HepG2 (cell line): Measurements from ENCODE around the gene CPNE1. TPM values are rescaled to one million over a fixed set of nuclear protein-coding genes. Genes with fewer than 3 reads are reported as not detected.

Experiments used
- CCDC6 ChIP-seq: sonication (generic); formaldehyde crosslinking; IDR thresholded peaks from 2 replicates; pipeline ENCODE4 v1.8.1; 2022; ENCODE audit warnings: mild to moderate bottlenecking, missing genetic modification reagents, moderate library complexity
- DNMT3B ChIP-seq: conservative IDR thresholded peaks from 2 replicates; pipeline ENCODE4 v1.6.1; 2016; ENCODE audit warnings: missing biosample characterization, control low read depth
- EEA1 ChIP-seq: sonication (generic); formaldehyde crosslinking; IDR thresholded peaks from 2 replicates; pipeline ENCODE4 v1.5.1; 2020; ENCODE audit warnings: mild to moderate bottlenecking, missing genetic modification reagents, borderline replicate concordance
- ERF ChIP-seq: IDR thresholded peaks from 2 replicates; pipeline ENCODE4 v1.6.1; 2018; ENCODE audit warnings: missing biosample characterization, missing genetic modification reagents
- FIP1L1 ChIP-seq: fragments of 200-400 bp; formaldehyde crosslinking; IDR thresholded peaks from 2 replicates; pipeline ENCODE4 v1.6.1; 2018; ENCODE audit warnings: low read depth, mild to moderate bottlenecking, low read length, moderate library complexity, borderline replicate concordance; ENCODE audit not compliant: insufficient read depth
- FOXA1 ChIP-seq, 2 experiments: fragments of 450-650 bp in 1 of 2; sonication (generic) in 1 of 2; formaldehyde crosslinking in 1 of 2; IDR thresholded peaks; 2 replicates each; pipeline versions ENCODE4 v1.4.0 to v1.6.1; 2016 to 2020; ENCODE audit warnings: missing genetic modification reagents in 1 of 2
- HIVEP1 ChIP-seq: sonication (generic); formaldehyde crosslinking; IDR thresholded peaks from 2 replicates; pipeline ENCODE4 v1.4.0; 2020; ENCODE audit warnings: mild to moderate bottlenecking, missing genetic modification reagents
- HNRNPLL ChIP-seq: fragments of 200-400 bp; formaldehyde crosslinking; IDR thresholded peaks from 2 replicates; pipeline ENCODE4 v1.6.1; 2017; ENCODE audit warnings: mild to moderate bottlenecking, low read depth, low read length; ENCODE audit not compliant: poor library complexity, severe bottlenecking
- KDM5B ChIP-seq: sonication (generic); formaldehyde crosslinking; IDR thresholded peaks from 2 replicates; pipeline ENCODE4 v1.4.0; 2020; ENCODE audit warnings: missing genetic modification reagents, mild to moderate bottlenecking, borderline replicate concordance
- PAF1 ChIP-seq: IDR thresholded peaks from 2 replicates; pipeline ENCODE4 v1.6.1; 2016; ENCODE audit warnings: missing genetic modification reagents, missing compliant biosample characterization
- SPEN ChIP-seq: sonication (generic); formaldehyde crosslinking; IDR thresholded peaks from 2 replicates; pipeline ENCODE4 v1.5.1; 2020; ENCODE audit warnings: low read depth, mild to moderate bottlenecking, missing genetic modification reagents
- TBX2 ChIP-seq: sonication (generic); formaldehyde crosslinking; IDR thresholded peaks from 2 replicates; pipeline ENCODE4 v1.5.0; 2020; ENCODE audit warnings: missing genetic modification reagents, mild to moderate bottlenecking, borderline replicate concordance
- ZC3H4 ChIP-seq: sonication (generic); formaldehyde crosslinking; IDR thresholded peaks from 2 replicates; pipeline ENCODE4 v1.4.0; 2020; ENCODE audit warnings: missing genetic modification reagents, borderline replicate concordance
- ZFP36L1 ChIP-seq: sonication (generic); formaldehyde crosslinking; IDR thresholded peaks from 2 replicates; pipeline ENCODE4 v1.8.0; 2022; ENCODE audit warnings: mild to moderate bottlenecking, missing genetic modification reagents, moderate library complexity
- ZNF510 ChIP-seq: sonication (generic); formaldehyde crosslinking; IDR thresholded peaks from 2 replicates; pipeline ENCODE4 v1.4.0; 2020; ENCODE audit warnings: low read depth, mild to moderate bottlenecking, missing genetic modification reagents
- ZSCAN20 ChIP-seq: sonication (generic); formaldehyde crosslinking; IDR thresholded peaks from 2 replicates; pipeline ENCODE4 v1.4.0; 2020; ENCODE audit warnings: missing genetic modification reagents, mild to moderate bottlenecking, borderline replicate concordance
- polyA plus RNA-seq, 8 experiments: library from polyadenylated mRNA; depleted of rRNA in 3 of 8; stranded (reverse) in 7 of 8; unstranded in 1 of 8; fragments of >200 nt; fragmentation: Illumina TruSeq in 4 of 8; extraction: Trizol in 4 of 8; gene quantifications; 2 replicates each; pipeline versions ENCODE4 v1.2.1 to v1.2.3, GENCODE V29; 2011 to 2016; ENCODE audit warnings: low read depth in 4 of 8, missing spikeins in 1 of 8, mixed read lengths in 1 of 8; ENCODE audit not compliant: insufficient read depth in 1 of 8
- total RNA-seq, 5 experiments: library from RNA; depleted of rRNA; stranded (reverse); fragments of >200 nt; fragmentation: Illumina TruSeq; extraction: Trizol; gene quantifications; 2 replicates each; pipeline ENCODE4 v1.2.3, GENCODE V29; 2016; ENCODE audit warnings: low read depth in 1 of 5
- TF ChIP-seq, protein P1 (sequence below): sonication (generic); formaldehyde crosslinking; IDR thresholded peaks from 2 replicates; pipeline ENCODE4 v1.5.0; 2020; ENCODE audit warnings: missing genetic modification reagents
- TF ChIP-seq, protein P2 (sequence below): sonication (generic); formaldehyde crosslinking; IDR thresholded peaks from 2 replicates; pipeline ENCODE4 v1.5.0; 2020; ENCODE audit warnings: mild to moderate bottlenecking, missing genetic modification reagents
- TF ChIP-seq, protein P3 (sequence below): sonication (generic); formaldehyde crosslinking; IDR thresholded peaks from 2 replicates; pipeline ENCODE4 v1.4.0; 2020; ENCODE audit warnings: missing genetic modification reagents
- TF ChIP-seq, protein P4 (sequence below): sonication (generic); formaldehyde crosslinking; IDR thresholded peaks from 2 replicates; pipeline ENCODE4 v1.5.0; 2020; ENCODE audit warnings: missing genetic modification reagents, mild to moderate bottlenecking, borderline replicate concordance
- TF ChIP-seq, protein P5 (sequence below): sonication (generic); formaldehyde crosslinking; IDR thresholded peaks from 2 replicates; pipeline ENCODE4 v1.8.0; 2022; ENCODE audit warnings: mild to moderate bottlenecking, missing genetic modification reagents, borderline replicate concordance

Gene CPNE1
- total and polyA plus RNA-seq, 2 of the 13 experiments (the other 11 are each of a cell fraction or from before 2014, with no cell fraction given): 408 to 431 TPM

DNA sequence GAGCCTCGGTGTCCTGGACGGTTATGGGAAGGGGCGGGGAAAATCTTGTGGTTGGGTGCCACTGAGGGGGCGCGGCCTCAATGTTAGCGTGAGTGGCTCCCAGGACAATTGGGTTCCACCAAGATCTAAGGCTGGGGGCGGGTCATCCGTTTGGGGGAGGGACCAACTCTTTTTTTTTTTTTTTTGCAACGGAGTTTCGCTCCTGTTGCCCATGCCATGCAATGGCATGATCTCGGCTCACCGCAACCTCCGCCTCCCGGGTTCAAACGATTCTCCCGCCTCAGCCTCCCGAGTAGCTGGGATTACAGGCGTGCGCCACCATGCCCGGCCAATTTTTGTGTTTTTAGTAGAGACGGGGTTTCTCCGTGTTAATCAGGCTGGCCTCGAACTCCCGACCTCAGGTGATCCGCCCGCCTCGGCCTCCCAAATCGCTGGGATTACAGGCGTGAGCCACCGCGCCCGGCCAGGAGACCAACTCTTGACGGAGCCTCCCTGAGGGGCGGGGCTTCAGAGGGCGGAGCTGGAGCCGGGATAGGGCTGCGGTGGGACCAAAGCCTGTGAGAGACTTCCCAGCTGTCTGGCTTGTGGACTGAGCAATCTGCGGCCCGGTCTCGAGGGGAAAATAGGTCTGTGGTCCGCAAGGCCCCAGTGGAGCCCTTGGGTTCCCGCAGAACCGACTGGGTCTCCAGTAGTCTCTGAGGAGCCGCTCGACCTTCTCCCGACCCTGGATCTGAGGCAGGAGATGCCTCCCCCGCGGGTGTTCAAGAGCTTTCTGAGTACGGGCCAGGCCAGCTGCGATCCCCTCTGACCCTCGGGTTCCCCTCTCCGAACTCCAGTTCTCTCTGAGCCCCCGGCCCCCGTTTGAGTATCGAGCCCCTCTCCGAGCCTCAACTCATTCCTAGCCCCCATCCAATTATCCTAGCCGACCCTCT, 48.0 kb downstream of the CPNE1 start (continued):
- TF ChIP-seq, protein P1, sequence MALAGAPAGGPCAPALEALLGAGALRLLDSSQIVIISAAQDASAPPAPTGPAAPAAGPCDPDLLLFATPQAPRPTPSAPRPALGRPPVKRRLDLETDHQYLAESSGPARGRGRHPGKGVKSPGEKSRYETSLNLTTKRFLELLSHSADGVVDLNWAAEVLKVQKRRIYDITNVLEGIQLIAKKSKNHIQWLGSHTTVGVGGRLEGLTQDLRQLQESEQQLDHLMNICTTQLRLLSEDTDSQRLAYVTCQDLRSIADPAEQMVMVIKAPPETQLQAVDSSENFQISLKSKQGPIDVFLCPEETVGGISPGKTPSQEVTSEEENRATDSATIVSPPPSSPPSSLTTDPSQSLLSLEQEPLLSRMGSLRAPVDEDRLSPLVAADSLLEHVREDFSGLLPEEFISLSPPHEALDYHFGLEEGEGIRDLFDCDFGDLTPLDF (CRISPR knock-in tag): peak; percentile 49; the same call in 1 of the 2 replicates
- TF ChIP-seq HIVEP1 (CRISPR knock-in tag): peak; percentile 91
- peak; percentile 93 for TF ChIP-seq ERF (CRISPR knock-in tag)
- TF ChIP-seq SPEN (CRISPR knock-in tag): peak; percentile 60; the same call in 1 of the 2 replicates
- TF ChIP-seq, protein P2, sequence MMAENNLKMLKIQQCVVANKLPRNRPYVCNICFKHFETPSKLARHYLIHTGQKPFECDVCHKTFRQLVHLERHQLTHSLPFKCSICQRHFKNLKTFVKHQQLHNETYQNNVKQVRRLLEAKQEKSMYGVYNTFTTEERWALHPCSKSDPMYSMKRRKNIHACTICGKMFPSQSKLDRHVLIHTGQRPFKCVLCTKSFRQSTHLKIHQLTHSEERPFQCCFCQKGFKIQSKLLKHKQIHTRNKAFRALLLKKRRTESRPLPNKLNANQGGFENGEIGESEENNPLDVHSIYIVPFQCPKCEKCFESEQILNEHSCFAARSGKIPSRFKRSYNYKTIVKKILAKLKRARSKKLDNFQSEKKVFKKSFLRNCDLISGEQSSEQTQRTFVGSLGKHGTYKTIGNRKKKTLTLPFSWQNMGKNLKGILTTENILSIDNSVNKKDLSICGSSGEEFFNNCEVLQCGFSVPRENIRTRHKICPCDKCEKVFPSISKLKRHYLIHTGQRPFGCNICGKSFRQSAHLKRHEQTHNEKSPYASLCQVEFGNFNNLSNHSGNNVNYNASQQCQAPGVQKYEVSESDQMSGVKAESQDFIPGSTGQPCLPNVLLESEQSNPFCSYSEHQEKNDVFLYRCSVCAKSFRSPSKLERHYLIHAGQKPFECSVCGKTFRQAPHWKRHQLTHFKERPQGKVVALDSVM (CRISPR knock-in tag): peak; percentile 84
- TF ChIP-seq DNMT3B (CRISPR knock-in tag): no peak
- TF ChIP-seq EEA1: peak; percentile 63; the same call in 1 of the 2 replicates
- TF ChIP-seq ZC3H4 (CRISPR knock-in tag): no peak; the same call in 1 of the 2 replicates
- TF ChIP-seq, protein P3, sequence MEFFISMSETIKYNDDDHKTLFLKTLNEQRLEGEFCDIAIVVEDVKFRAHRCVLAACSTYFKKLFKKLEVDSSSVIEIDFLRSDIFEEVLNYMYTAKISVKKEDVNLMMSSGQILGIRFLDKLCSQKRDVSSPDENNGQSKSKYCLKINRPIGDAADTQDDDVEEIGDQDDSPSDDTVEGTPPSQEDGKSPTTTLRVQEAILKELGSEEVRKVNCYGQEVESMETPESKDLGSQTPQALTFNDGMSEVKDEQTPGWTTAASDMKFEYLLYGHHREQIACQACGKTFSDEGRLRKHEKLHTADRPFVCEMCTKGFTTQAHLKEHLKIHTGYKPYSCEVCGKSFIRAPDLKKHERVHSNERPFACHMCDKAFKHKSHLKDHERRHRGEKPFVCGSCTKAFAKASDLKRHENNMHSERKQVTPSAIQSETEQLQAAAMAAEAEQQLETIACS (CRISPR knock-in tag): no peak
- no peak for TF ChIP-seq FIP1L1
- TF ChIP-seq, protein P4, sequence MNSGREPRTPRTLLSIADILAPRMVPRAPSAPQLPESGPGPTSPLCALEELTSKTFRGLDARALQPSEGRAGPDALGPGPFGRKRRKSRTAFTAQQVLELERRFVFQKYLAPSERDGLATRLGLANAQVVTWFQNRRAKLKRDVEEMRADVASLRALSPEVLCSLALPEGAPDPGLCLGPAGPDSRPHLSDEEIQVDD: peak; percentile 54
- TF ChIP-seq ZNF510: peak; percentile 88; the same call in 1 of the 2 replicates
- peak; percentile 60 for TF ChIP-seq ZSCAN20
- TF ChIP-seq FOXA1 (IDR thresholded peaks at IDR 0.05): no peak
- TF ChIP-seq FOXA1 (CRISPR knock-in tag; IDR thresholded peaks at IDR 0.05): peak; percentile 30; the same call in 1 of the 2 replicates
- peak; percentile 67; the same call in 1 of the 2 replicates for TF ChIP-seq TBX2
- TF ChIP-seq KDM5B (CRISPR knock-in tag): peak; percentile 90; the same call in 1 of the 2 replicates
- TF ChIP-seq, protein P5, sequence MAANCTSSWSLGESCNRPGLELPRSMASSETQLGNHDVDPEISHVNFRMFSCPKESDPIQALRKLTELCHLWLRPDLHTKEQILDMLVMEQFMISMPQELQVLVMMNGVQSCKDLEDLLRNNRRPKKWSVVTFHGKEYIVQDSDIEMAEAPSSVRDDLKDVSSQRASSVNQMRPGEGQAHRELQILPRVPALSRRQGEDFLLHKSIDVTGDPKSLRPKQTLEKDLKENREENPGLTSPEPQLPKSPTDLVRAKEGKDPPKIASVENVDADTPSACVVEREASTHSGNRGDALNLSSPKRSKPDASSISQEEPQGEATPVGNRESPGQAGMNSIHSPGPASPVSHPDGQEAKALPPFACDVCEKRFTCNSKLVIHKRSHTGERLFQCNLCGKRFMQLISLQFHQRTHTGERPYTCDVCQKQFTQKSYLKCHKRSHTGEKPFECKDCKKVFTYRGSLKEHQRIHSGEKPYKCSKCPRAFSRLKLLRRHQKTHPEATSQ (CRISPR knock-in tag): peak; percentile 84; the same call in 1 of the 2 replicates
- peak; percentile 72 for TF ChIP-seq HNRNPLL
- no peak for TF ChIP-seq ZFP36L1 (CRISPR knock-in tag)
- 0 out of 2 replicates have a peak, but pooled peaks have one; percentile 18 for TF ChIP-seq CCDC6 (CRISPR knock-in tag)
- TF ChIP-seq PAF1 (CRISPR knock-in tag): peak; percentile 50; the same call in 1 of the 2 replicates
